Measurements from ENCODE around the gene NECAB2. TPM values are rescaled to one million over a fixed set of nuclear protein-coding genes. Genes with fewer than 3 reads are reported as not detected.

The NECAB2 gene
- total and polyA plus RNA-seq, 7 donors: 0.04 to 0.13 (median 0.09) TPM; not detected in 4

- TF ChIP-seq CTCF (IDR thresholded peaks at IDR 0.05): no peak
- ATAC-seq (no peak), DNase-seq (no peak)
- Histone ChIP-seq H3K4me1 (no peaks in the 10 kb centered on the region), H3K9me3 (no peaks in the 10 kb centered on the region), H3K4me3 (no peak overlapping the region), H3K27ac (no peak overlapping the region), H3K36me3 (ENCODE audit: insufficient read depth in 1 of 2, low read depth in 1 of 2) (no peaks in the 10 kb centered on the region), H3K27me3 (ENCODE audit: insufficient read depth in 3 of 3, low read length in 2 of 3) (peaks cover 0 to 6% (median 0%) of the 10 kb centered on the region in 3 donors)
- intact Hi-C loops (cut with DNase I): no loop called here
- 49 to 61% (median 55%) methylated on average over 5 of the region's 5 CpGs for WGBS, 3 donors
These were observed 37.3 kb downstream of the NECAB2 start for GRCh38 chr16:84005391-84005790.

GRCh38 chr16:84007520-84007919 lies 39.5 kb downstream of the NECAB2 start:
- no peak for TF ChIP-seq CTCF (IDR thresholded peaks at IDR 0.05)
- Histone ChIP-seq H3K4me3 (no peak overlapping the region), H3K27me3 (ENCODE audit: insufficient read depth in 3 of 3, low read length in 2 of 3) (peaks cover 0 to 6% (median 0%) of the 10 kb centered on the region in 3 donors), H3K27ac (no peak overlapping the region), H3K4me1 (no peaks in the 10 kb centered on the region), H3K36me3 (ENCODE audit: insufficient read depth in 1 of 2, low read depth in 1 of 2) (no peaks in the 10 kb centered on the region), H3K9me3 (no peaks in the 10 kb centered on the region)
- intact Hi-C loops (cut with DNase I): no loop called here
- DNase-seq (no peak), ATAC-seq (no peak)
- WGBS, 3 donors: 50 to 64% (median 57%) methylated on average over 4 of the region's 4 CpGs

- Histone ChIP-seq H3K4me1 (no peaks in the 10 kb centered on the region), H3K27me3 (ENCODE audit: insufficient read depth in 3 of 3, low read length in 2 of 3) (peaks cover 0 to 6% (median 0%) of the 10 kb centered on the region in 3 donors), H3K9me3 (no peaks in the 10 kb centered on the region), H3K27ac (no peak overlapping the region), H3K36me3 (ENCODE audit: insufficient read depth in 1 of 2, low read depth in 1 of 2) (no peaks in the 10 kb centered on the region), H3K4me3 (no peak overlapping the region)
- no peak for TF ChIP-seq CTCF (IDR thresholded peaks at IDR 0.05)
- no peak for DNase-seq
- intact Hi-C loops (cut with DNase I): no loop called here
- 20 to 27% (median 23%) methylated on average over 8 of the region's 8 CpGs for WGBS, 3 donors
- peak; percentile 59 to 78 (median 71) for ATAC-seq
These were observed 39.9 kb downstream of the NECAB2 start for GRCh38 chr16:84007965-84008364.

- 84 to 88% (median 88%) methylated on average over 6 of the region's 6 CpGs for WGBS, 3 donors
- Histone ChIP-seq H3K27ac (no peak overlapping the region), H3K36me3 (ENCODE audit: insufficient read depth in 1 of 2, low read depth in 1 of 2) (no peaks in the 10 kb centered on the region), H3K9me3 (no peaks in the 10 kb centered on the region), H3K4me3 (no peak overlapping the region), H3K27me3 (ENCODE audit: insufficient read depth in 3 of 3, low read length in 2 of 3) (peaks cover 0 to 6% (median 0%) of the 10 kb centered on the region in 3 donors), H3K4me1 (no peaks in the 10 kb centered on the region)
- intact Hi-C loops (cut with DNase I): no loop called here
- TF ChIP-seq CTCF (IDR thresholded peaks at IDR 0.05): no peak
- ATAC-seq (no peak), DNase-seq (no peak)
These were observed 41.2 kb downstream of the NECAB2 start for GRCh38 chr16:84009282-84009681.
